ENCODE results near the gene MDFI.

MDFI gene

DNA sequence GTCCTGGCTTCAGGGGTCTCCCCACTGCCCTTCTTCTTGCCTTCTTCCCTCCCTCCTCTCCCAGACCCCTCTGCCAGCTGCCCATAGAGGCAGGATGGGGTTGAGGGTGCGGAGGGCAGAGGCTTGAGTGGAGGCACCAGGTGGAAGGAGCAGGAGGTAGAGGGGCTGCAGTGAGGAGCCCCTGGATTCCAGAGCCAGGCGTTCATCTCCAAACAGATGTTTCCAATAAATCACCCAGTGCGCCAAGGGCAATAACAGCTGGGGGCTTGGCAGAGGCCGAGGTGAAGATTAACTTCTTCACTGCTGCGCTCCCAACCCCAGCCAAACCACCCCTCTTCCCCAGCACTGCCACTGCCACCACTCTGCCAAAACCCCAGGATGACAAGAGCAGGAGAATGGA is 10.7 kb downstream of the MDFI start:
- Histone ChIP-seq H3K27ac (ENCODE audit: low read depth in 2 of 2, low read length in 2 of 2) (no peak overlapping the region), H3K27me3 (ENCODE audit: control insufficient read depth in 2 of 2, insufficient read depth in 2 of 2, low read length in 2 of 2) (peaks cover 4 to 14% of the 10 kb centered on the region in 2 donors), H3K4me3 (ENCODE audit: low read length in 2 of 2) (no peak overlapping the region), H3K36me3 (ENCODE audit: control insufficient read depth in 2 of 2, insufficient read depth in 2 of 2, low read length in 2 of 2) (no peaks in the 10 kb centered on the region), H3K4me1 (ENCODE audit: control insufficient read depth in 2 of 2, insufficient read depth in 2 of 2, low read length in 2 of 2) (no peaks in the 10 kb centered on the region), H3K9me3 (ENCODE audit: control insufficient read depth in 2 of 2, low read length in 2 of 2) (no peaks in the 10 kb centered on the region), H3K9ac (ENCODE audit: low read depth in 1 of 2, low read length in 2 of 2) (no peak overlapping the region)

- no peak overlapping the region for H3K4me3 ChIP-seq (ENCODE audit: low read length in 2 of 2)
- no peaks in the 10 kb centered on the region for H3K36me3 ChIP-seq (ENCODE audit: control insufficient read depth in 2 of 2, insufficient read depth in 2 of 2, low read length in 2 of 2)
- peaks cover 4 to 14% of the 10 kb centered on the region in 2 donors for H3K27me3 ChIP-seq (ENCODE audit: control insufficient read depth in 2 of 2, insufficient read depth in 2 of 2, low read length in 2 of 2)
- H3K4me1 ChIP-seq (ENCODE audit: control insufficient read depth in 2 of 2, insufficient read depth in 2 of 2, low read length in 2 of 2), result no peaks in the 10 kb centered on the region
- no peak overlapping the region for H3K9ac ChIP-seq (ENCODE audit: low read depth in 1 of 2, low read length in 2 of 2)
- no peak overlapping the region for H3K27ac ChIP-seq (ENCODE audit: low read depth in 2 of 2, low read length in 2 of 2)
- H3K9me3 ChIP-seq (ENCODE audit: control insufficient read depth in 2 of 2, low read length in 2 of 2), result no peaks in the 10 kb centered on the region
Observed at GRCh38 chr6:41649596-41649995, 11.3 kb downstream of the MDFI start.

DNA sequence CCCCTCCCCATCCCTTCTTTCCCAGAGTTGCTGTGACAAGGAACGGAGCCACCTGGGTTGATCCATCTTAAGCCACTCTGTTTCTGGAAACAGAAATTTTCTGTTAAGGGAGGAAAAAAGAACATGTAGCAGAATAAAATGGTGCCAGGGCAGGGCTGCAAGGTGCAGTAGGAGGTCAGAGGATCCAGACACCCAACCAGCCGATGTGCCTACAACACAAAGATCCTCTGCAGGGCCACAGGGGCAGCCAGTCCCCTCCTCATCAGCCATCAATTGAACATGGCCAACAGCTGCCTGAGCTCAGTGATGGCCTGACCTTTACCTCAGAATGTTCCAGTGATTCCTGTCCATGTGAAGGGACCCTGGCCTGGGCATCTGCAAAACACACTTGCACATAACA is 11.9 kb downstream of the MDFI start:
- H3K27ac ChIP-seq (ENCODE audit: low read depth in 2 of 2, low read length in 2 of 2), result no peak overlapping the region
- no peaks in the 10 kb centered on the region for H3K9me3 ChIP-seq (ENCODE audit: control insufficient read depth in 2 of 2, low read length in 2 of 2)
- H3K36me3 ChIP-seq (ENCODE audit: control insufficient read depth in 2 of 2, insufficient read depth in 2 of 2, low read length in 2 of 2), result no peaks in the 10 kb centered on the region
- H3K4me1 ChIP-seq (ENCODE audit: control insufficient read depth in 2 of 2, insufficient read depth in 2 of 2, low read length in 2 of 2), result no peaks in the 10 kb centered on the region
- no peak overlapping the region for H3K4me3 ChIP-seq (ENCODE audit: low read length in 2 of 2)
- H3K27me3 ChIP-seq (ENCODE audit: control insufficient read depth in 2 of 2, insufficient read depth in 2 of 2, low read length in 2 of 2), result peaks cover 7 to 14% of the 10 kb centered on the region in 2 donors
- H3K9ac ChIP-seq (ENCODE audit: low read depth in 1 of 2, low read length in 2 of 2), result no peak overlapping the region

DNA sequence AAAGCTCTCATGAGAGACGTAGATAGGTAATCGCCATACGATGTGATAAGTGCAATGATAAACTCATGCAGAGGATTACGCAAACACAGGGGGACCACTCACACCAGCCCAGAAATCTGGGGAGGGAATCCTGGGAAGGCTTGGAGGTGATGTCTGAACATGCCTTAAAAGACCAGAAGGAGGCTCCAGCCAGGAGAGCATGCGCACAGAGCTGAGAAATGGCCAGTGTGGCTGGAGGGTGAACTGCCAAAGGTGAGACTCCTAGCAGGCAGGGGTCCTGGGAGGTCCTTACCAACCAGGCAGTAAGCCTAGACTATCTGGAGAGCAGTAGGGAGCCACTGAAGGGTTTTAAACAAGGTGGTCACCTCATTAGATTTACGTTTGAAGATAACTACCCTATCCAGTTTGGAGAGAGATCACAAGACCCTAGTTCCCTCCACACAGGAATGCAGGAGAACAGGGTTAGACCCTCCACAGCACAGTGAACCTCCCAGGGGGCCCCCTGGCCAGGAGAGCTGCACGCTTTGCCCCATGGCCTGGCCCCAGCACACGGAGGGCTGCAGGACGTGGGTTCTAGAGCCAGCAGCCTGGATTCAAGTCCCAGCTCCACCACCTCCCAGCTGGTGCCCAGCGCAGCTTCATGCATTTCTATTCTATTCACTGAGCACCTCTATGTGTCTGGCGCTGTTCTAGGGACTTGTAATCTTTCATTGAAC is 13.1 kb downstream of the MDFI start:
- Histone ChIP-seq H3K4me1 (ENCODE audit: control insufficient read depth in 2 of 2, insufficient read depth in 2 of 2, low read length in 2 of 2) (no peaks in the 10 kb centered on the region), H3K27ac (ENCODE audit: low read depth in 2 of 2, low read length in 2 of 2) (no peak overlapping the region), H3K9ac (ENCODE audit: low read depth in 1 of 2, low read length in 2 of 2) (no peak overlapping the region), H3K36me3 (ENCODE audit: control insufficient read depth in 2 of 2, insufficient read depth in 2 of 2, low read length in 2 of 2) (no peaks in the 10 kb centered on the region), H3K9me3 (ENCODE audit: control insufficient read depth in 2 of 2, low read length in 2 of 2) (no peaks in the 10 kb centered on the region), H3K27me3 (ENCODE audit: control insufficient read depth in 2 of 2, insufficient read depth in 2 of 2, low read length in 2 of 2) (peaks cover 3 to 18% of the 10 kb centered on the region in 2 donors), H3K4me3 (ENCODE audit: low read length in 2 of 2) (no peak overlapping the region)

DNA sequence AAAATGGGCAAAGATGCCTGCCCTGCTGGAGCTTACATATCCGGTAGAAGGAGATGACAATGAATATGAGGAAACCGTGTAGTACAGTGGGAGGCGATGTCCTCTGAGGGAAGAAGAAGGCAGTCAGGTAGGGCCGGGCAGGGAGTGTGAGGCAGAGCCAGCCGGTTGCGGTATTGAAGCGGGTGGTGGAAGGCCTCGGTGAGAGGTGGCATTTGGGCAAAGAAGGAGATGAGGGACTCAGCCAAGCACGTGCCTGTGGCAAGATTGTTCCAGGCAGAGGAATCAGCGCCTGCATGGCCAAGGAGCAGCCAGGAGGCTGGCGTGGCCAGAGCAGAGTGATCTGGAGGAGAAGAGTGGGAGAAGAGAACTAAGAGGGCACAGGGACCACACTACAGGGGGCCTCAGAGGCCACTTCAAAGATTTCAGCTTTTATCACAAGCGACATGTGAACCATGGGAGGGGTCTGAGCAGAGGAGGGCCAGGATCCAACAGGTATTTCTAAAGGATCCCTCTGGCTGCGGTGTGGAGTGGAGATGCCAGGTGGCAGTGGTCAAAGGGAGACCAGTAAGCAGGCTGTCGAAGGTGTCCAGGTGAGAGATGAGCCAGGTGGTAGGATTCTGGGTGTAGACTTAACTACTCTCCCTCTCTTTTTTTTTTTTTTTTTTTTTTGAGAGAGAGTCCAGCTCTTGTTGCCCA is 13.8 kb downstream of the MDFI start:
- H3K9me3 ChIP-seq (ENCODE audit: control insufficient read depth in 2 of 2, low read length in 2 of 2), result no peaks in the 10 kb centered on the region
- no peak overlapping the region for H3K4me3 ChIP-seq (ENCODE audit: low read length in 2 of 2)
- H3K27me3 ChIP-seq (ENCODE audit: control insufficient read depth in 2 of 2, insufficient read depth in 2 of 2, low read length in 2 of 2), result peaks cover 3 to 13% of the 10 kb centered on the region in 2 donors
- no peaks in the 10 kb centered on the region for H3K36me3 ChIP-seq (ENCODE audit: control insufficient read depth in 2 of 2, insufficient read depth in 2 of 2, low read length in 2 of 2)
- no peaks in the 10 kb centered on the region for H3K4me1 ChIP-seq (ENCODE audit: control insufficient read depth in 2 of 2, insufficient read depth in 2 of 2, low read length in 2 of 2)
- H3K9ac ChIP-seq (ENCODE audit: low read depth in 1 of 2, low read length in 2 of 2), result no peak overlapping the region
- H3K27ac ChIP-seq (ENCODE audit: low read depth in 2 of 2, low read length in 2 of 2), result no peak overlapping the region

GRCh38 chr6:41652866-41653652 is 14.8 kb downstream of the MDFI start:
- Histone ChIP-seq H3K36me3 (ENCODE audit: control insufficient read depth in 2 of 2, insufficient read depth in 2 of 2, low read length in 2 of 2) (no peaks in the 10 kb centered on the region), H3K27ac (ENCODE audit: low read depth in 2 of 2, low read length in 2 of 2) (no peak overlapping the region)

GRCh38 chr6:41653691-41654090 is 15.4 kb downstream of the MDFI start:
- H3K27ac ChIP-seq (ENCODE audit: low read depth in 2 of 2, low read length in 2 of 2), result no peak overlapping the region

More at GRCh38 chr6:41652866-41653652, 14.8 kb downstream of the MDFI start:
- Histone ChIP-seq H3K27me3 (ENCODE audit: control insufficient read depth in 2 of 2, insufficient read depth in 2 of 2, low read length in 2 of 2) (peaks cover 3 to 13% of the 10 kb centered on the region in 2 donors), H3K9me3 (ENCODE audit: control insufficient read depth in 2 of 2, low read length in 2 of 2) (no peaks in the 10 kb centered on the region), H3K9ac (ENCODE audit: low read depth in 1 of 2, low read length in 2 of 2) (no peak overlapping the region), H3K4me1 (ENCODE audit: control insufficient read depth in 2 of 2, insufficient read depth in 2 of 2, low read length in 2 of 2) (no peaks in the 10 kb centered on the region), H3K4me3 (ENCODE audit: low read length in 2 of 2) (no peak overlapping the region)

GRCh38 chr6:41654151-41654697 is 16.0 kb downstream of the MDFI start:
- no peak overlapping the region for H3K9ac ChIP-seq (ENCODE audit: low read depth in 1 of 2, low read length in 2 of 2)
- no peak overlapping the region for H3K4me3 ChIP-seq (ENCODE audit: low read length in 2 of 2)
- H3K9me3 ChIP-seq (ENCODE audit: control insufficient read depth in 2 of 2, low read length in 2 of 2), result no peaks in the 10 kb centered on the region

More at GRCh38 chr6:41653691-41654090, 15.4 kb downstream of the MDFI start:
- Histone ChIP-seq H3K4me3 (ENCODE audit: low read length in 2 of 2) (no peak overlapping the region), H3K27me3 (ENCODE audit: control insufficient read depth in 2 of 2, insufficient read depth in 2 of 2, low read length in 2 of 2) (peaks cover 3 to 18% of the 10 kb centered on the region in 2 donors), H3K9me3 (ENCODE audit: control insufficient read depth in 2 of 2, low read length in 2 of 2) (no peaks in the 10 kb centered on the region), H3K4me1 (ENCODE audit: control insufficient read depth in 2 of 2, insufficient read depth in 2 of 2, low read length in 2 of 2) (no peaks in the 10 kb centered on the region), H3K9ac (ENCODE audit: low read depth in 1 of 2, low read length in 2 of 2) (no peak overlapping the region), H3K36me3 (ENCODE audit: control insufficient read depth in 2 of 2, insufficient read depth in 2 of 2, low read length in 2 of 2) (no peaks in the 10 kb centered on the region)

DNA sequence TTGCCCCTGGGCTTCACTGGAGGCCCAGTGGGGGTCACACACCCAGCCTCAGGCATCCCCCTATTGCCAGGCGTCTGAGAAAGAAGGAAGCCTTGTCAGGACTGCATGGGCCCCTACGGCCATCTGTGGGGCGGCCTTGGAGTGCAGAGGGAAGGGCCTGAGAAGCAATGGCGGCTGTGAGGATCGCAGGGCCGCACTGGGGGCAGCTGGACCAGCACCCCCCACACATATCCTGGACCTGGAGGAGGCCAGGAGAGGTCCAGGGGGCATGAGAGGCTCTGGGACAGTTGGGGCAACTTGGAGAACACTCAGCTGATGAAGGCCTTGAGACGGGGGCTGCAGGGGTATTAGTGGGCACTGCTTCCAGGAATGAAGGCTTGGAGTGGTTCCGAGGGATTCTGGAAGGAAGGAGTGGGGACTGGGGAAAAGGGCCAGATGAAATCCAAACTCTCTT is 16.5 kb downstream of the MDFI start:
- Histone ChIP-seq H3K36me3 (ENCODE audit: control insufficient read depth in 2 of 2, insufficient read depth in 2 of 2, low read length in 2 of 2) (no peaks in the 10 kb centered on the region), H3K4me1 (ENCODE audit: control insufficient read depth in 2 of 2, insufficient read depth in 2 of 2, low read length in 2 of 2) (no peaks in the 10 kb centered on the region), H3K27me3 (ENCODE audit: control insufficient read depth in 2 of 2, insufficient read depth in 2 of 2, low read length in 2 of 2) (peaks cover 5 to 23% of the 10 kb centered on the region in 2 donors), H3K27ac (ENCODE audit: low read depth in 2 of 2, low read length in 2 of 2) (no peak overlapping the region), H3K9ac (ENCODE audit: low read depth in 1 of 2, low read length in 2 of 2) (no peak overlapping the region), H3K9me3 (ENCODE audit: control insufficient read depth in 2 of 2, low read length in 2 of 2) (no peaks in the 10 kb centered on the region), H3K4me3 (ENCODE audit: low read length in 2 of 2) (no peak overlapping the region)

More at GRCh38 chr6:41654151-41654697, 16.0 kb downstream of the MDFI start:
- H3K36me3 ChIP-seq (ENCODE audit: control insufficient read depth in 2 of 2, insufficient read depth in 2 of 2, low read length in 2 of 2), result no peaks in the 10 kb centered on the region
- H3K27me3 ChIP-seq (ENCODE audit: control insufficient read depth in 2 of 2, insufficient read depth in 2 of 2, low read length in 2 of 2), result peaks cover 5 to 21% of the 10 kb centered on the region in 2 donors
- H3K4me1 ChIP-seq (ENCODE audit: control insufficient read depth in 2 of 2, insufficient read depth in 2 of 2, low read length in 2 of 2), result no peaks in the 10 kb centered on the region
- no peak overlapping the region for H3K27ac ChIP-seq (ENCODE audit: low read depth in 2 of 2, low read length in 2 of 2)

All from mucosa of rectum (tissue), 2 donors.